Osteocyte (in vitro differentiated cells): ENCODE results near the gene NUDT16. TPM values are rescaled to one million over a fixed set of nuclear protein-coding genes. Genes with fewer than 3 reads are reported as not detected.

Experiments
- DNase-seq: peaks from one replicate; pipeline ENCODE4 v3.0.0; 2021; ENCODE audit warnings: mixed read lengths; ENCODE audit not compliant: unreplicated experiment; ENCODE audit errors: extremely low spot score
- H3K27ac Mint-ChIP-seq: one replicate; pipeline ENCODE4 v1.8.0; 2021; ENCODE audit warnings: mild to moderate bottlenecking, mixed read lengths; ENCODE audit not compliant: unreplicated experiment
- H3K27me3 Mint-ChIP-seq: one replicate; pipeline ENCODE4 v1.8.0; 2021; ENCODE audit warnings: mixed read lengths; ENCODE audit not compliant: unreplicated experiment
- H3K36me3 Mint-ChIP-seq: one replicate; pipeline ENCODE4 v1.8.0; 2021; ENCODE audit warnings: mixed read lengths; ENCODE audit not compliant: unreplicated experiment
- H3K4me1 Mint-ChIP-seq: one replicate; pipeline ENCODE4 v1.8.0; 2021; ENCODE audit warnings: mixed read lengths; ENCODE audit not compliant: unreplicated experiment
- H3K4me3 Mint-ChIP-seq: one replicate; pipeline ENCODE4 v1.8.0; 2021; ENCODE audit warnings: mild to moderate bottlenecking, moderate library complexity, mixed read lengths; ENCODE audit not compliant: unreplicated experiment
- H3K9me3 Mint-ChIP-seq: one replicate; pipeline ENCODE4 v1.8.0; 2021; ENCODE audit warnings: mixed read lengths; ENCODE audit not compliant: unreplicated experiment
- CTCF ChIP-seq: fragments of 200-600 bp; sonication (generic); IDR thresholded peaks from 2 replicates; pipeline ENCODE4 v1.5.0; 2021; ENCODE audit warnings: antibody characterized with exemption, mild to moderate bottlenecking, moderate library complexity
- long read RNA-seq: library from polyadenylated mRNA; unstranded; transcript quantifications from one replicate; pipeline ENCODE4 v2.0.0, GENCODE V29; 2021
- total RNA-seq: library from RNA; stranded (reverse); gene quantifications from 2 replicates; pipeline ENCODE4 v1.2.1, GENCODE V29; 2021

The NUDT16 gene
- total RNA-seq, result 14.3 and 16.4 TPM in 2 replicates
- long read RNA-seq, full-length matches to known transcripts, result 15 of 20 reads
- long read RNA-seq, partial matches to known transcripts, result 1 of 20 reads
- long read RNA-seq, other reads (novel, unspliced or antisense), result 4 of 20 reads

- peak; percentile 100 for DNase-seq
- Mint-ChIP-seq H3K36me3 (peaks cover 29% of the 10 kb centered on the region), H3K9me3 (peaks cover 3% of the 10 kb centered on the region), H3K4me1 (peaks cover 19% of the 10 kb centered on the region), H3K27ac (peak within 1 kb of the TSS; percentile 98), H3K4me3 (peak within 1 kb of the TSS; percentile 98), H3K27me3 (no peaks in the 10 kb centered on the region)
- TF ChIP-seq CTCF, result no peak
Observed at GRCh38 chr3:131381445-131382291, at the start of gene NUDT16. TSS of gene NUDT16 (plus strand) at chr3:131381774. CDS start at chr3:131381805, 31 bp downstream.

GRCh38 chr3:131338948-131339640 lies 42.5 kb upstream of the NUDT16 start:
- H3K27ac Mint-ChIP-seq, result peak overlapping the region; percentile 38
- DNase-seq, result no peak
- no peak for TF ChIP-seq CTCF
- H3K4me1 Mint-ChIP-seq, result peaks cover 11% of the 10 kb centered on the region
- H3K4me3 Mint-ChIP-seq, result peak overlapping the region; percentile 9
- no peaks in the 10 kb centered on the region for H3K36me3 Mint-ChIP-seq
- peaks cover 3% of the 10 kb centered on the region for H3K27me3 Mint-ChIP-seq
- peaks cover 3% of the 10 kb centered on the region for H3K9me3 Mint-ChIP-seq

- H3K4me3 Mint-ChIP-seq, result no peak overlapping the region
- TF ChIP-seq CTCF, result no peak
- no peak overlapping the region for H3K27ac Mint-ChIP-seq
- H3K36me3 Mint-ChIP-seq, result no peaks in the 10 kb centered on the region
- no peak for DNase-seq
- H3K27me3 Mint-ChIP-seq, result peaks cover 2% of the 10 kb centered on the region
- peaks cover 3% of the 10 kb centered on the region for H3K9me3 Mint-ChIP-seq
- H3K4me1 Mint-ChIP-seq, result peaks cover 11% of the 10 kb centered on the region
Observed at GRCh38 chr3:131341761-131342160, 39.8 kb upstream of the NUDT16 start.

- Mint-ChIP-seq H3K27me3 (no peaks in the 10 kb centered on the region), H3K4me1 (peaks cover 26% of the 10 kb centered on the region), H3K36me3 (no peaks in the 10 kb centered on the region), H3K9me3 (peaks cover 2% of the 10 kb centered on the region), H3K27ac (no peak overlapping the region), H3K4me3 (no peak overlapping the region)
- TF ChIP-seq CTCF, result no peak
- no peak for DNase-seq
Observed at GRCh38 chr3:131348911-131349310, 32.7 kb upstream of the NUDT16 start.

GRCh38 chr3:131349454-131349853 lies 32.1 kb upstream of the NUDT16 start:
- no peak overlapping the region for H3K4me3 Mint-ChIP-seq
- no peaks in the 10 kb centered on the region for H3K27me3 Mint-ChIP-seq
- DNase-seq, result no peak
- H3K27ac Mint-ChIP-seq, result peak overlapping the region; percentile 39
- no peak for TF ChIP-seq CTCF
- peaks cover 26% of the 10 kb centered on the region for H3K4me1 Mint-ChIP-seq
- no peaks in the 10 kb centered on the region for H3K36me3 Mint-ChIP-seq
- H3K9me3 Mint-ChIP-seq, result no peaks in the 10 kb centered on the region
